HEK293 (cell line): ENCODE data around the gene ATP5F1B.

Experiments
- CTCF ChIA-PET: fragments of 350-600 bp; formaldehyde crosslinking; extraction: SDS; loops from one replicate; lab custom pipeline; 2021; ENCODE audit warnings: antibody characterized with exemption; lab: Yijun Ruan, JAX
- POLR2A ChIA-PET: fragments of 300-600 bp; formaldehyde crosslinking; extraction: SDS; loops from one replicate; lab custom pipeline; 2020; ENCODE audit warnings: antibody characterized with exemption, inconsistent platforms; lab: Yijun Ruan, JAX
- H3K27ac ChIP-seq: fragments of 200-500 bp; sonication (Bioruptor generic); 2 replicates; pipeline ENCODE4 v1.5.1; 2014; ENCODE audit warnings: low read depth, low read length, control low read depth, inconsistent platforms; ENCODE audit errors: extremely low read depth
- H3K36me3 ChIP-seq, 2 experiments: fragments of 200-500 bp in 1 of 2; sonication (Bioruptor generic) in 1 of 2; 1 replicate in 1 of 2; 2 replicates in 1 of 2; pipeline ENCODE4 v1.5.1; 2014 to 2017; ENCODE audit warnings: inconsistent platforms in 2 of 2, low read length in 2 of 2; ENCODE audit not compliant: control insufficient read depth in 2 of 2, insufficient read depth in 1 of 2
- H3K4me1 ChIP-seq: fragments of 200-500 bp; sonication (Bioruptor generic); 2 replicates; pipeline ENCODE4 v1.5.1; 2014; ENCODE audit warnings: mild to moderate bottlenecking, low read length, inconsistent platforms; ENCODE audit not compliant: control insufficient read depth, insufficient read depth
- H3K4me3 ChIP-seq: 2 replicates; pipeline ENCODE4 v1.5.1; 2011; ENCODE audit warnings: low read depth, mild to moderate bottlenecking, control low read depth, low read length, moderate library complexity
- H3K9me3 ChIP-seq: fragments of 200-500 bp; sonication (Bioruptor generic); 2 replicates; pipeline ENCODE4 v1.5.1; 2014; ENCODE audit warnings: low read depth, low read length, inconsistent platforms; ENCODE audit not compliant: control insufficient read depth, insufficient read depth
- GLI2 ChIP-seq: fragments of 450-650 bp; formaldehyde crosslinking; IDR thresholded peaks from 2 replicates; pipeline ENCODE4; 2017; ENCODE audit warnings: missing biosample characterization, missing genetic modification characterization, low read depth, borderline replicate concordance
- GLIS1 ChIP-seq: fragments of 450-650 bp; formaldehyde crosslinking; IDR thresholded peaks from 2 replicates; pipeline ENCODE4 v1.5.1; 2016; ENCODE audit warnings: missing biosample characterization, missing genetic modification characterization
- KLF10 ChIP-seq: fragments of 450-650 bp; IDR thresholded peaks from 2 replicates; pipeline ENCODE4 v1.5.1; 2018; ENCODE audit warnings: missing biosample characterization, mild to moderate bottlenecking, missing genetic modification characterization
- SCRT2 ChIP-seq: fragments of 450-650 bp; formaldehyde crosslinking; IDR thresholded peaks from 2 replicates; pipeline ENCODE4 v1.5.1; 2016; ENCODE audit warnings: missing biosample characterization, missing genetic modification characterization
- TCF7L2 ChIP-seq: IDR thresholded peaks from 2 replicates; pipeline ENCODE4 v1.6.1; 2011; ENCODE audit warnings: low read depth, mild to moderate bottlenecking, inconsistent platforms, low read length, moderate library complexity, borderline replicate concordance
- ZBTB11 ChIP-seq: fragments of 450-650 bp; formaldehyde crosslinking; conservative IDR thresholded peaks from 2 replicates; pipeline ENCODE4 v1.5.1; 2016; ENCODE audit warnings: low read depth, missing biosample characterization, missing genetic modification characterization
- ZBTB21 ChIP-seq: fragments of 450-650 bp; formaldehyde crosslinking; IDR thresholded peaks from 2 replicates; pipeline ENCODE4 v1.5.1; 2017; ENCODE audit warnings: missing biosample characterization, missing genetic modification characterization
- ZNF133 ChIP-seq: fragments of 450-650 bp; formaldehyde crosslinking; IDR thresholded peaks from 2 replicates; pipeline ENCODE4 v1.5.1; 2016; ENCODE audit warnings: missing biosample characterization, missing genetic modification characterization
- ZNF19 ChIP-seq: fragments of 450-650 bp; formaldehyde crosslinking; IDR thresholded peaks from 2 replicates; pipeline ENCODE4; 2016; ENCODE audit warnings: missing biosample characterization, missing genetic modification characterization, low read depth
- ZNF2 ChIP-seq: fragments of 450-650 bp; formaldehyde crosslinking; IDR thresholded peaks from 2 replicates; pipeline ENCODE4 v1.5.1; 2016; ENCODE audit warnings: missing biosample characterization, missing genetic modification characterization
- ZNF24 ChIP-seq: fragments of 450-650 bp; formaldehyde crosslinking; IDR thresholded peaks from 2 replicates; pipeline ENCODE4 v1.5.1; 2016; ENCODE audit warnings: missing biosample characterization, missing genetic modification characterization
- ZNF311 ChIP-seq: fragments of 450-650 bp; formaldehyde crosslinking; IDR thresholded peaks from 2 replicates; pipeline ENCODE4 v1.5.1; 2017; ENCODE audit warnings: missing biosample characterization, missing genetic modification characterization, borderline replicate concordance
- ZNF324 ChIP-seq: fragments of 450-650 bp; formaldehyde crosslinking; IDR thresholded peaks from 2 replicates; pipeline ENCODE4 v1.5.1; 2016; ENCODE audit warnings: missing biosample characterization, missing genetic modification characterization
- ZNF335 ChIP-seq: fragments of 450-650 bp; formaldehyde crosslinking; conservative IDR thresholded peaks from 2 replicates; pipeline ENCODE4 v1.5.1; 2016; ENCODE audit warnings: missing biosample characterization, missing genetic modification characterization
- ZNF350 ChIP-seq: fragments of 450-650 bp; formaldehyde crosslinking; IDR thresholded peaks from 2 replicates; pipeline ENCODE4 v1.5.0; 2017; ENCODE audit warnings: missing biosample characterization, mild to moderate bottlenecking, missing genetic modification characterization
- ZNF362 ChIP-seq: fragments of 450-650 bp; formaldehyde crosslinking; IDR thresholded peaks from 2 replicates; pipeline ENCODE4 v1.5.1; 2016; ENCODE audit warnings: missing biosample characterization, missing genetic modification characterization
- ZNF394 ChIP-seq: fragments of 450-650 bp; formaldehyde crosslinking; IDR thresholded peaks from 2 replicates; pipeline ENCODE4 v1.5.1; 2016; ENCODE audit warnings: missing biosample characterization, missing genetic modification characterization, mild to moderate bottlenecking, moderate library complexity, borderline replicate concordance
- ZNF501 ChIP-seq: fragments of 450-650 bp; formaldehyde crosslinking; IDR thresholded peaks from 2 replicates; pipeline ENCODE4 v1.5.1; 2016; ENCODE audit warnings: missing biosample characterization, missing genetic modification characterization
- ZNF555 ChIP-seq: fragments of 450-650 bp; formaldehyde crosslinking; conservative IDR thresholded peaks from 2 replicates; pipeline ENCODE4 v1.5.1; 2017; ENCODE audit warnings: missing biosample characterization, mild to moderate bottlenecking, missing genetic modification characterization, inconsistent platforms
- ZNF561 ChIP-seq: fragments of 450-650 bp; IDR thresholded peaks from 2 replicates; pipeline ENCODE4 v1.5.1; 2018; ENCODE audit warnings: missing biosample characterization, missing genetic modification characterization, borderline replicate concordance
- ZNF580 ChIP-seq: fragments of 450-650 bp; formaldehyde crosslinking; IDR thresholded peaks from 2 replicates; pipeline ENCODE4 v1.5.1; 2016; ENCODE audit warnings: missing biosample characterization, missing genetic modification characterization
- ZNF596 ChIP-seq: fragments of 450-650 bp; IDR thresholded peaks from 2 replicates; pipeline ENCODE4 v1.5.0; 2018; ENCODE audit warnings: missing biosample characterization, mild to moderate bottlenecking, missing genetic modification characterization, moderate library complexity
- ZNF629 ChIP-seq: fragments of 450-650 bp; formaldehyde crosslinking; IDR thresholded peaks from 2 replicates; pipeline ENCODE4 v1.5.1; 2017; ENCODE audit warnings: missing biosample characterization, missing genetic modification characterization
- ZNF658 ChIP-seq: fragments of 450-650 bp; formaldehyde crosslinking; IDR thresholded peaks from 2 replicates; pipeline ENCODE4; 2016; ENCODE audit warnings: missing biosample characterization, missing genetic modification characterization
- ZNF660 ChIP-seq: fragments of 450-650 bp; IDR thresholded peaks from 2 replicates; pipeline ENCODE4 v1.5.1; 2018; ENCODE audit warnings: missing biosample characterization, mild to moderate bottlenecking, missing genetic modification characterization
- ZSCAN18 ChIP-seq: fragments of 450-650 bp; formaldehyde crosslinking; IDR thresholded peaks from 2 replicates; pipeline ENCODE4 v1.5.1; 2016; ENCODE audit warnings: missing biosample characterization, missing genetic modification characterization
- ZXDB ChIP-seq: fragments of 450-650 bp; formaldehyde crosslinking; IDR thresholded peaks from 2 replicates; pipeline ENCODE4 v1.5.1; 2016; ENCODE audit warnings: missing biosample characterization, missing genetic modification characterization
- TF ChIP-seq, protein P1 (sequence below): fragments of 450-650 bp; formaldehyde crosslinking; IDR thresholded peaks from 2 replicates; pipeline ENCODE4 v1.5.1; 2016; ENCODE audit warnings: missing biosample characterization, missing genetic modification characterization

ATP5F1B gene

GRCh38 chr12:56687223-56688128 is 41.7 kb upstream of the ATP5F1B start:
- ChIA-PET POLR2A (interaction anchor here (0.6 to 4.5 kb wide), 20 partner anchors 8 to 577 kb away, joined by 3 to 63 read pairs (median 7); partner anchors contain the start of genes ATP5F1B, LRP1, NAB2 and NACA), CTCF (interaction anchor here (0.7 kb wide), 1 partner anchor 58 kb away, joined by 5 read pairs; no protein-coding TSS in a partner anchor)
- Histone ChIP-seq H3K4me1 (peaks cover 7% of the 10 kb centered on the region; the same call in 1 of the 2 replicates), H3K27ac (peak overlapping the region; percentile 100), H3K36me3 (peaks cover 8 to 30% of the 10 kb centered on the region in 2 experiments; a peak in 2 of 3 replicates), H3K9me3 (no peaks in the 10 kb centered on the region), H3K4me3 (peak overlapping the region; percentile 59)
- TF ChIP-seq ZNF658 (tag by site-specific recombination) (no peak), ZNF2 (tag by site-specific recombination) (no peak), ZNF24 (tag by site-specific recombination) (no peak), ZBTB21 (no peak), ZBTB11 (tag by site-specific recombination) (peak; percentile 47), ZNF350 (no peak), ZNF335 (peak; percentile 86), ZNF561 (tag by site-specific recombination) (peak; percentile 34; the same call in 1 of the 2 replicates), KLF10 (tag by site-specific recombination) (no peak), ZXDB (tag by site-specific recombination) (no peak), GLIS1 (tag by site-specific recombination) (peak; percentile 85), GLI2 (no peak), SCRT2 (tag by site-specific recombination) (0 out of 2 replicates have a peak, but pooled peaks have one; percentile 35), ZNF580 (tag by site-specific recombination) (0 out of 2 replicates have a peak, but pooled peaks have one; percentile 22), ZNF596 (tag by site-specific recombination) (no peak), ZNF629 (no peak), ZSCAN18 (tag by site-specific recombination) (no peak), ZNF133 (tag by site-specific recombination) (no peak), ZNF362 (tag by site-specific recombination) (no peak), ZNF555 (tag by site-specific recombination) (no peak), ZNF19 (tag by site-specific recombination) (no peak), ZNF324 (tag by site-specific recombination) (0 out of 2 replicates have a peak, but pooled peaks have one; percentile 15), ZNF501 (tag by site-specific recombination) (0 out of 2 replicates have a peak, but pooled peaks have one; percentile 25), ZNF311 (tag by site-specific recombination) (no peak), TCF7L2 (no peak), ZNF660 (tag by site-specific recombination) (no peak), ZNF394 (tag by site-specific recombination) (0 out of 2 replicates have a peak, but pooled peaks have one; percentile 6)
- TF ChIP-seq, protein P1, sequence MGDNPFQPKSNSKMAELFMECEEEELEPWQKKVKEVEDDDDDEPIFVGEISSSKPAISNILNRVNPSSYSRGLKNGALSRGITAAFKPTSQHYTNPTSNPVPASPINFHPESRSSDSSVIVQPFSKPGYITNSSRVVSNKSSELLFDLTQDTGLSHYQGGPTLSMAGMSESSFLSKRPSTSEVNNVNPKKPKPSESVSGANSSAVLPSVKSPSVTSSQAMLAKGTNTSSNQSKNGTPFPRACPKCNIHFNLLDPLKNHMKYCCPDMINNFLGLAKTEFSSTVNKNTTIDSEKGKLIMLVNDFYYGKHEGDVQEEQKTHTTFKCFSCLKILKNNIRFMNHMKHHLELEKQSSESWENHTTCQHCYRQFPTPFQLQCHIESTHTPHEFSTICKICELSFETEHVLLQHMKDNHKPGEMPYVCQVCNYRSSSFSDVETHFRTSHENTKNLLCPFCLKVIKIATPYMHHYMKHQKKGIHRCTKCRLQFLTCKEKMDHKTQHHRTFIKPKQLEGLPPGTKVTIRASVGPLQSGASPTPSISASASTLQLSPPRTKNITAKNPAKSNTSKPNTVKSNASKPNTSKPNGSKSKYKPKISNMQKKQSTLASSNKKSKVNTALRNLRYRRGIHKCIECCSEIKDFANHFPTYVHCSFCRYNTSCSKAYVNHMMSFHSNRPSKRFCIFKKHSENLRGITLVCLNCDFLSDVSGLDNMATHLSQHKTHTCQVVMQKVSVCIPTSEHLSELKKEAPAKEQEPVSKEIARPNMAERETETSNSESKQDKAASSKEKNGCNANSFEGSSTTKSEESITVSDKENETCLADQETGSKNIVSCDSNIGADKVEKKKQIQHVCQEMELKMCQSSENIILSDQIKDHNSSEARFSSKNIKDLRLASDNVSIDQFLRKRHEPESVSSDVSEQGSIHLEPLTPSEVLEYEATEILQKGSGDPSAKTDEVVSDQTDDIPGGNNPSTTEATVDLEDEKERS, result no peak
